GM12873 (cell line): ENCODE results near the gene SPATA32.

ENCODE experiments used
- TF ChIP-seq, protein P1 (sequence below): IDR thresholded peaks from 2 replicates; pipeline ENCODE4 v1.5.1; 2012; ENCODE audit warnings: low read depth, mild to moderate bottlenecking, moderate library complexity, low read length, control low read depth; ENCODE audit not compliant: insufficient read depth; ENCODE audit errors: missing control alignments

Gene SPATA32

GRCh38 chr17:45267436-45268055 is 5.7 kb upstream of the SPATA32 start:
- TF ChIP-seq, protein P1, sequence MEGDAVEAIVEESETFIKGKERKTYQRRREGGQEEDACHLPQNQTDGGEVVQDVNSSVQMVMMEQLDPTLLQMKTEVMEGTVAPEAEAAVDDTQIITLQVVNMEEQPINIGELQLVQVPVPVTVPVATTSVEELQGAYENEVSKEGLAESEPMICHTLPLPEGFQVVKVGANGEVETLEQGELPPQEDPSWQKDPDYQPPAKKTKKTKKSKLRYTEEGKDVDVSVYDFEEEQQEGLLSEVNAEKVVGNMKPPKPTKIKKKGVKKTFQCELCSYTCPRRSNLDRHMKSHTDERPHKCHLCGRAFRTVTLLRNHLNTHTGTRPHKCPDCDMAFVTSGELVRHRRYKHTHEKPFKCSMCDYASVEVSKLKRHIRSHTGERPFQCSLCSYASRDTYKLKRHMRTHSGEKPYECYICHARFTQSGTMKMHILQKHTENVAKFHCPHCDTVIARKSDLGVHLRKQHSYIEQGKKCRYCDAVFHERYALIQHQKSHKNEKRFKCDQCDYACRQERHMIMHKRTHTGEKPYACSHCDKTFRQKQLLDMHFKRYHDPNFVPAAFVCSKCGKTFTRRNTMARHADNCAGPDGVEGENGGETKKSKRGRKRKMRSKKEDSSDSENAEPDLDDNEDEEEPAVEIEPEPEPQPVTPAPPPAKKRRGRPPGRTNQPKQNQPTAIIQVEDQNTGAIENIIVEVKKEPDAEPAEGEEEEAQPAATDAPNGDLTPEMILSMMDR: no peak

DNA sequence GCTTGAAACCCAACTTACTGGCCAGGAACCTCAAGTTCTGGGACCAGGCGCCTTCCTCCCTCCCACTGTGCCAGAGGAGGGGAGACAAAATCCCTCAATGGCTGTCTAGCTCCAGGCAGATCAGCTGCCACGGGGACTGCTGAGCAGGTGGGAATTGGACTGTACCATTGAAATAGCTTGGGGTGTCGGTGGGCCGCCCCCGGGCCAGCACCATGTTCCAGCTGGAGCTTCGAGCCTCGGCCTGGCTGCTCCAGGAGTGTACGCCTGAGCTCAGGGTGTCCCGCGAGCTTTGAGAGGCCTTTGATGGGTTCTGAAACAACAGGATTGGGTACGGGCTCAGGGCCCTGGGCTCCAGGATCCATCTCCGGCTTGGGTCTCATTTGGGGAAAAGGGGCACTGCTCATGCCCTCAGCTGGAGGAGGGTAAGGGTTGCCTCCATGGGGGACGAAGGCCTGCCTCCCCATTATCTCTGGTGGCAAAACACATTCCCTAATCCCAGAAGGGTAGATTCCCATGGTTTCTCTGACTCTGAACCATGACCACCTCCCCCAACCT is 4.6 kb upstream of the SPATA32 start:
- TF ChIP-seq, protein P1: no peak

- TF ChIP-seq, protein P1: no peak
These were observed 3.9 kb upstream of the SPATA32 start for GRCh38 chr17:45265821-45266220.

DNA sequence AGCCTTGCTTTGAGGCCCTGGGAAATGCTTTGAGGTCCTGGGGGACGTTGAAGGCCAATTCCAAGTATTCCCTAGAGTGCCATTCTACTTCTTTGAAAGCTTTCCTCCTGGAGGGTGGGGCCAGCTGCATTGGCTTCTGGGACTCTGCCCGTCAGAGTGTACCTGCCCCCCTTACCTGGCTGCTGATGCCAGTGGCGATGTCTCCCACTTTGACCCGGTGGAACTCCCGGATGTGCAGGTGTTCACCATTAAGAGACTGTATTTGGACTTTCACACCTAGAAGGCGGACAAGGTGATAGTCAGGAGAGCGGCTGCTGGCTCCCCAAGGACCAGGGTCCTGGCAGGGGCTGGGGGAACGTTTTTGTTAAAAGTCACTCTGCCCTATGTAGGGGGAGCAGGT is 3.1 kb upstream of the SPATA32 start:
- TF ChIP-seq, protein P1: no peak

GRCh38 chr17:45264430-45264829 is 2.5 kb upstream of the SPATA32 start:
- TF ChIP-seq, protein P1: no peak

GRCh38 chr17:45263477-45263860 is 1.6 kb upstream of the SPATA32 start:
- TF ChIP-seq, protein P1: no peak

DNA sequence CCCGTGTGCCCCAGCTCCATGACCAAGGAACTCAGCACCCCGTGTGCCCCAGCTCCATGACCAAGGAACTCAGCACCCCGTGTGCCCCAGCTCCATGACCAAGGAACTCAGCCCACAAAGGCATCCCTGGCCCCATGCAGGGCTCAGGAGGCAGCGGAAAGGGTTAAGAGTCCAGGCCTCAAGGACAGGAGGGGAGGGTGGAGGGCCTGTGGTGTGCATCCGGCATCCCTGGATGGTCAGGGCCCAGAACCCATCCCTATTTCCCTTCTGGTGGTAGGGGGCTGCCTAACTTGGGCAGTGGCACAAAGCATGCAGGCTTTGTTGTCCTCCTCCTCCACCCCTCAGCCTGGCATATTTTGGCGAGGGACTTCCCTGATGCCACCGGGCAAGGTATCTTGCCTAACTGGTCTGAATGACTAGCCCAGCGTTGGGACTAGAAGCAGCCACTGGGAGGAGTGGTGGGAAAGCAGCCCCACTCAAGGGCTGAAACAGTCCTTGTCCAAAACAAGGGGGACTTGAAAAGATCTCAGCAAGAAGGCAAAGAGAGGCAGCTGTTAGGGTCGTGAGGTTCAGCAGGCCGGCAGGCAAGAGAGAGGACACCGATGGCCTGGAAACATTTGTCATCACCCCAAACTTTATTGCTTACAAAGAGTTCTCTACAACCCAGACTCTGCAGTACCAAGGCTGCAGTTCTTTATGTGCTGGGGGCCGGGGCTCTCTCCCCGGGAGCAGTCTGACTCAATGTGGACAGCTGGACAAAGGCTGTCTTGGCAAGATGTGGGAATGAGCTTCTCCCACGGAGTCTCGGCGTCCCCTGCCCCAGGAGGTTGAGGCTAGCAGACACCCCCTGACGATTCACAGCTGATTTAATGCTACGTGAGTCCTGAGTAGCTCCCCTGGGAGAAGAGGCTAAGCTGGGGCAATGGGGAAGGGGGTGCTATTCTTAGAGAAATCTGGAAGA is 902 bp upstream of the SPATA32 start:
- TF ChIP-seq, protein P1: no peak
